Ishikawa (cell line): Measurements from ENCODE around the gene C10orf62.

Experiments used
- CEBPB ChIP-seq: IDR thresholded peaks from 2 replicates; pipeline ENCODE4 v1.6.1; 2012
- CREB1 ChIP-seq: IDR thresholded peaks from 2 replicates; pipeline ENCODE4 v1.6.1; 2012; ENCODE audit warnings: low read depth
- EGR1 ChIP-seq: IDR thresholded peaks from 2 replicates; pipeline ENCODE4 v1.6.1; 2012
- EP300 ChIP-seq: IDR thresholded peaks from 2 replicates; pipeline ENCODE4 v1.6.1; 2012; ENCODE audit warnings: borderline replicate concordance
- FOXM1 ChIP-seq: IDR thresholded peaks from 2 replicates; pipeline ENCODE4 v1.6.1; 2012; ENCODE audit warnings: low read depth, borderline replicate concordance
- MAX ChIP-seq: IDR thresholded peaks from 2 replicates; pipeline ENCODE4 v1.6.1; 2012
- NFIC ChIP-seq: IDR thresholded peaks from 2 replicates; pipeline ENCODE4 v1.6.1; 2012
- RAD21 ChIP-seq: IDR thresholded peaks from 2 replicates; pipeline ENCODE4 v1.6.1; 2012; ENCODE audit warnings: low read depth
- TAF1 ChIP-seq: IDR thresholded peaks from 2 replicates; pipeline ENCODE4 v1.6.1; 2012; ENCODE audit warnings: low read depth, mild to moderate bottlenecking
- TCF12 ChIP-seq: IDR thresholded peaks from 2 replicates; pipeline ENCODE4 v1.6.1; 2012; ENCODE audit warnings: low read depth
- TEAD4 ChIP-seq: IDR thresholded peaks from 2 replicates; pipeline ENCODE4 v1.6.1; 2012
- YY1 ChIP-seq: IDR thresholded peaks from 2 replicates; pipeline ENCODE4 v1.6.1; 2012; ENCODE audit warnings: low read depth
- ZBTB7A ChIP-seq: IDR thresholded peaks from 2 replicates; pipeline ENCODE4 v1.6.1; 2012; ENCODE audit warnings: low read depth
- TF ChIP-seq, protein P1 (sequence below): IDR thresholded peaks from 2 replicates; pipeline ENCODE4 v1.6.1; 2012
- TF ChIP-seq, protein P2 (sequence below): IDR thresholded peaks from 2 replicates; pipeline ENCODE4 v1.6.1; 2012; ENCODE audit warnings: low read depth, mild to moderate bottlenecking

The C10orf62 gene

GRCh38 chr10:97589479-97589878, at the start of gene C10orf62:
Gene C10orf62 (plus strand): TSS chr10:97589721. CDS start chr10:97589898, 177 bp downstream.
- TF ChIP-seq NFIC, result 0 out of 2 replicates have a peak, but pooled peaks have one; percentile 6
- TF ChIP-seq, protein P1, sequence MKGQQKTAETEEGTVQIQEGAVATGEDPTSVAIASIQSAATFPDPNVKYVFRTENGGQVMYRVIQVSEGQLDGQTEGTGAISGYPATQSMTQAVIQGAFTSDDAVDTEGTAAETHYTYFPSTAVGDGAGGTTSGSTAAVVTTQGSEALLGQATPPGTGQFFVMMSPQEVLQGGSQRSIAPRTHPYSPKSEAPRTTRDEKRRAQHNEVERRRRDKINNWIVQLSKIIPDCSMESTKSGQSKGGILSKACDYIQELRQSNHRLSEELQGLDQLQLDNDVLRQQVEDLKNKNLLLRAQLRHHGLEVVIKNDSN, result no peak

- 0 out of 2 replicates have a peak, but pooled peaks have one; percentile 0 for TF ChIP-seq RAD21
- TF ChIP-seq CREB1, result no peak
- TF ChIP-seq, protein P2, sequence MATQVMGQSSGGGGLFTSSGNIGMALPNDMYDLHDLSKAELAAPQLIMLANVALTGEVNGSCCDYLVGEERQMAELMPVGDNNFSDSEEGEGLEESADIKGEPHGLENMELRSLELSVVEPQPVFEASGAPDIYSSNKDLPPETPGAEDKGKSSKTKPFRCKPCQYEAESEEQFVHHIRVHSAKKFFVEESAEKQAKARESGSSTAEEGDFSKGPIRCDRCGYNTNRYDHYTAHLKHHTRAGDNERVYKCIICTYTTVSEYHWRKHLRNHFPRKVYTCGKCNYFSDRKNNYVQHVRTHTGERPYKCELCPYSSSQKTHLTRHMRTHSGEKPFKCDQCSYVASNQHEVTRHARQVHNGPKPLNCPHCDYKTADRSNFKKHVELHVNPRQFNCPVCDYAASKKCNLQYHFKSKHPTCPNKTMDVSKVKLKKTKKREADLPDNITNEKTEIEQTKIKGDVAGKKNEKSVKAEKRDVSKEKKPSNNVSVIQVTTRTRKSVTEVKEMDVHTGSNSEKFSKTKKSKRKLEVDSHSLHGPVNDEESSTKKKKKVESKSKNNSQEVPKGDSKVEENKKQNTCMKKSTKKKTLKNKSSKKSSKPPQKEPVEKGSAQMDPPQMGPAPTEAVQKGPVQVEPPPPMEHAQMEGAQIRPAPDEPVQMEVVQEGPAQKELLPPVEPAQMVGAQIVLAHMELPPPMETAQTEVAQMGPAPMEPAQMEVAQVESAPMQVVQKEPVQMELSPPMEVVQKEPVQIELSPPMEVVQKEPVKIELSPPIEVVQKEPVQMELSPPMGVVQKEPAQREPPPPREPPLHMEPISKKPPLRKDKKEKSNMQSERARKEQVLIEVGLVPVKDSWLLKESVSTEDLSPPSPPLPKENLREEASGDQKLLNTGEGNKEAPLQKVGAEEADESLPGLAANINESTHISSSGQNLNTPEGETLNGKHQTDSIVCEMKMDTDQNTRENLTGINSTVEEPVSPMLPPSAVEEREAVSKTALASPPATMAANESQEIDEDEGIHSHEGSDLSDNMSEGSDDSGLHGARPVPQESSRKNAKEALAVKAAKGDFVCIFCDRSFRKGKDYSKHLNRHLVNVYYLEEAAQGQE, result no peak
- no peak for TF ChIP-seq MAX
- TF ChIP-seq NFIC, result no peak
These were observed 48.6 kb upstream of the C10orf62 start for GRCh38 chr10:97540669-97541500.

DNA sequence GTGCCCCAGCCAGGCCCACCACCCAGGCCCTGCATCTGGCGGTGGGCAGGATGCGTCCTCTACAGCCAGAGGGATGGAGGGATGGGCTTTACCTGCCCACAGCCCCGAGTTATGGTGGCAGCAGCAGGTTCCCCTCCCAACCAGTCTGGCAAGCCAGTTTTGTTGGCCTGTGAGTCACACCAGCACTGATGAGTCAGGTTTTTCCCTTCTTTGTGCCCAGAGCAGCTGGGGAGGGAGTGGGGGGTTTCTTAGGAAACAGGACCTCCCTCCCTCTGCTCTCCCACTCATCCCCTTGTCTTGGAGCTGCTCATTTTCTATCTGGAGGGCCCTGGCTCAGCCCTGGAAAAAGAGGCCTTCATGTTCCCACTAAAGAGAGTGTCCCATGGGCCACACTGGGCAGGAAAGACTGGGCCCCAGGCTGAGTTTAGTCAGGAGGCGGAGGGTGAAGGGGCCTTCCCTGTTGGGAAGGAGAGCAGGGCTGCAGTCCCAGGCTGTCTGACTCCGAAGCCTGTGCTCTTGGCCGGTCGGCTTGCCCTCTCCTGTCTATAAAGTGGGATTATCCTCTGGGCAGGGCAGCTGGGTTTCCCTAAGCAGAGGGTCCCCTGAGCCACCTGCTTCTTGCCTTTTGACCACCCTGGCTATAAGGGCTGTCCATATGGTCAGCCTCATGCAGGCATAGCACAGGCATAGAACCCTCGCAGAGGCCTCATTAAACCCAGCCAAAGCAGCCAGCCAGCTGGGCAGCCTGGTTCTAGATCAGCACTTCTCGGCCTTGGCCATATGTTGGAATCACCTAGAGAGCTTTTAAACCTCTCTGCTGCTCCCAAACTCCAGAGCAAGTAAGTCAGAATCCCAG, 47.1 kb upstream of the C10orf62 start:
- TF ChIP-seq TCF12 (peak; percentile 78), MAX (peak; percentile 43), ZBTB7A (peak; percentile 95; the same call in 1 of the 2 replicates), NFIC (peak; percentile 81), EP300 (peak; percentile 77; the same call in 1 of the 2 replicates), YY1 (no peak), TAF1 (no peak), CREB1 (no peak)

GRCh38 chr10:97543025-97543546, 46.4 kb upstream of the C10orf62 start:
- peak; percentile 12; the same call in 1 of the 2 replicates for TF ChIP-seq YY1
- peak; percentile 51; the same call in 1 of the 2 replicates for TF ChIP-seq MAX
- peak; percentile 52; the same call in 1 of the 2 replicates for TF ChIP-seq TCF12
- TF ChIP-seq, protein P2, result no peak
- peak; percentile 57; the same call in 1 of the 2 replicates for TF ChIP-seq EP300

DNA sequence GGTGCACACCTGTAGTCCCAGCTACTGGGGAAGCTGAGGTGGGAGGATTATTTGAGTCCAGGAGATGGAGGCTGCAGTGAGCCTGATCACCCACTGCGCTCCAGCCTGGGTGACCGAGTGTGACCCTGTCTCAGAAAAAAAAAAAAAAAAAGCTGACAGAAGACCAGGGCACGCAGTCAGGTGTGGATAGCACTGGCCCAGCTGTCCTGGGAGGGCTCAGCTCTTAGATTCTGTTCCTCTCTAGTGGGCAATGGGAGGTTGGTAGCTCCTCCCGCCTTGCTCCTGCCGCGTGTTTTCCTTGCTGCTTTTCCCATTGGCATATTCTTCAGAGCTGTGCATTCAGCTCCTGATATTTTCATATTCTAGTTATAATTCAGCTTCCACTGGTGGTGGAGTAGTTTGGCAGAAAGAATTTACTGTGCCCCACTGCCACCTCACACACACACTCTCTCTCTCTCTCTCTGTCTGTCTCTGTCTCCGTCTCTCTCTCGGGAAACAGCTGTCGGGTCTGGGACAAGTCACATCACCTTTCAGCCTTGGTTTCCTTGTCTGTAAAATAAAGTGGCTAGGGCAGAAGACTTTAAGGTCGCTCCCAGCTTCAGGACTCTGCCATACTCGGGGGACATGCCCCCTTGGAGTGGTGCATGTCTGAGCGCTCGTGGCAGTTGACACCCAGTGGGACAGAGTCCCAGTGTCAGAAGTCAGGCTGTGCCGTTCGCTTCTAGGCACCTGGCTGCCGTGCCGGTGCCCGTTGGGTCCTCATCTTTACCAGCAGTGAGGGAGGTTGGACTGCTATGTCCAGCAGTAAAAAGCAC, 42.9 kb upstream of the C10orf62 start:
- no peak for TF ChIP-seq RAD21
- no peak for TF ChIP-seq NFIC
- TF ChIP-seq ZBTB7A, result no peak
- no peak for TF ChIP-seq CEBPB
- TF ChIP-seq EP300, result no peak
- no peak for TF ChIP-seq CREB1
- no peak for TF ChIP-seq FOXM1
- TF ChIP-seq EGR1, result no peak
- TF ChIP-seq, protein P1, result no peak
- TF ChIP-seq YY1, result no peak
- no peak for TF ChIP-seq TAF1
- TF ChIP-seq, protein P2, result no peak
- TF ChIP-seq MAX, result no peak
- TF ChIP-seq TEAD4, result no peak
- no peak for TF ChIP-seq TCF12
